IMR-90 (cell line): ENCODE measurements around the gene NT5DC3. TPM values are rescaled to one million over a fixed set of nuclear protein-coding genes. Genes with fewer than 3 reads are reported as not detected.

ENCODE experiments used
- ATAC-seq: fragments of 200-7000 bp; cut with Tn5 transposase; 2 replicates; pipeline ENCODE4 v1.9.1; 2020; ENCODE audit warnings: low read depth, mild to moderate bottlenecking, moderate library complexity
- BruUV-seq: library from RNA; stranded (reverse); fragments of 400-500 nt; replicated peaks from 2 replicates; lab custom pipeline; 2021; lab: Mats Ljungman, UMichigan
- CTCF ChIA-PET: fragments of 300-600 bp; formaldehyde crosslinking; extraction: SDS; loops from one replicate; lab custom pipeline; 2021; ENCODE audit warnings: antibody characterized with exemption; lab: Yijun Ruan, JAX
- POLR2A ChIA-PET: fragments of 300-600 bp; sonication (Branson Sonifier 250); formaldehyde crosslinking; loops from one replicate; lab custom pipeline; 2022; ENCODE audit warnings: antibody characterized with exemption; ENCODE audit not compliant: unreplicated experiment; lab: Charles Lee
- DNase-seq: peaks from one replicate; pipeline ENCODE4 v3.0.0; 2013
- H2AFZ ChIP-seq: replicated peaks from 2 replicates; pipeline ENCODE3; 2013; ENCODE audit warnings: low read length, mild to moderate bottlenecking; ENCODE audit not compliant: poor library complexity
- H2AK5ac ChIP-seq: 2 replicates; pipeline ENCODE4 v1.6.1; 2013; ENCODE audit warnings: low read depth, low read length, inconsistent platforms
- H2AK9ac ChIP-seq: replicated peaks from 2 replicates; pipeline ENCODE3; 2013; ENCODE audit warnings: mild to moderate bottlenecking, low read depth, low read length, moderate library complexity; ENCODE audit not compliant: poor library complexity
- H2BK120ac ChIP-seq: 2 replicates; pipeline ENCODE4 v1.6.1; 2013; ENCODE audit warnings: low read depth, low read length, inconsistent platforms
- H2BK15ac ChIP-seq: 3 replicates; pipeline ENCODE4 v1.6.1; 2013; ENCODE audit warnings: low read depth, low read length, inconsistent platforms
- H2BK20ac ChIP-seq: 2 replicates; pipeline ENCODE4 v1.6.1; 2013; ENCODE audit warnings: low read depth, mild to moderate bottlenecking, inconsistent platforms, low read length, moderate library complexity
- H2BK5ac ChIP-seq: 2 replicates; pipeline ENCODE4 v1.6.1; 2013; ENCODE audit warnings: mild to moderate bottlenecking, low read depth, low read length, inconsistent platforms; ENCODE audit not compliant: poor library complexity, severe bottlenecking
- H3K14ac ChIP-seq: replicated peaks from 2 replicates; pipeline ENCODE4 v1.6.1; 2013; ENCODE audit warnings: low read depth, low read length, inconsistent platforms
- H3K18ac ChIP-seq: 2 replicates; pipeline ENCODE4 v1.6.1; 2013; ENCODE audit warnings: low read depth, low read length, control low read depth
- H3K23ac ChIP-seq: 2 replicates; pipeline ENCODE4 v1.6.1; 2013; ENCODE audit warnings: low read depth, low read length, inconsistent platforms
- H3K27ac ChIP-seq: 2 replicates; pipeline ENCODE4 v1.5.1; 2013; ENCODE audit warnings: mild to moderate bottlenecking, control low read depth, low read length; ENCODE audit not compliant: insufficient read depth
- H3K27me3 ChIP-seq: 2 replicates; pipeline ENCODE4 v1.6.1; 2013; ENCODE audit warnings: low read length; ENCODE audit not compliant: control insufficient read depth, insufficient read depth
- H3K36me3 ChIP-seq: 2 replicates; pipeline ENCODE4 v1.6.1; 2013; ENCODE audit warnings: low read length, mixed read lengths; ENCODE audit not compliant: control insufficient read depth, insufficient read depth
- H3K4ac ChIP-seq: 2 replicates; pipeline ENCODE4 v1.6.1; 2013; ENCODE audit warnings: low read depth, low read length, inconsistent platforms
- H3K4me1 ChIP-seq: 2 replicates; pipeline ENCODE4 v1.6.1; 2013; ENCODE audit warnings: low read length, mixed read lengths; ENCODE audit not compliant: control insufficient read depth, insufficient read depth
- H3K4me2 ChIP-seq: 2 replicates; pipeline ENCODE4 v1.6.1; 2013; ENCODE audit warnings: low read depth, mild to moderate bottlenecking, control low read depth, low read length, moderate library complexity
- H3K4me3 ChIP-seq: 2 replicates; pipeline ENCODE4 v1.5.1; 2013; ENCODE audit warnings: low read depth, mild to moderate bottlenecking, control low read depth, low read length, moderate library complexity; ENCODE audit not compliant: insufficient read depth
- H3K56ac ChIP-seq: 2 replicates; pipeline ENCODE4 v1.6.1; 2013; ENCODE audit warnings: low read length, inconsistent platforms; ENCODE audit not compliant: insufficient read depth; ENCODE audit errors: extremely low read depth
- H3K79me1 ChIP-seq, 2 experiments: 2 replicates each; pipeline ENCODE4 v1.6.1; 2013; ENCODE audit warnings: low read length in 2 of 2, inconsistent platforms in 1 of 2, low read depth in 1 of 2
- H3K9ac ChIP-seq: 2 replicates; pipeline ENCODE4 v1.6.1; 2013; ENCODE audit warnings: low read depth, low read length, control low read depth
- H3K9me1 ChIP-seq: 2 replicates; pipeline ENCODE4 v1.6.1; 2013; ENCODE audit warnings: low read length, inconsistent platforms; ENCODE audit not compliant: insufficient read depth
- H3K9me3 ChIP-seq: 2 replicates; pipeline ENCODE4 v1.6.1; 2013; ENCODE audit warnings: low read length; ENCODE audit not compliant: control insufficient read depth, insufficient read depth
- H4K20me1 ChIP-seq: 2 replicates; pipeline ENCODE4 v1.6.1; 2013; ENCODE audit warnings: low read length, inconsistent platforms; ENCODE audit not compliant: insufficient read depth
- H4K5ac ChIP-seq: 2 replicates; pipeline ENCODE4 v1.6.1; 2013; ENCODE audit warnings: mild to moderate bottlenecking, low read depth, low read length, control low read depth
- H4K8ac ChIP-seq, 2 experiments: 2 replicates each; pipeline ENCODE4 v1.6.1; 2013; ENCODE audit warnings: low read depth in 2 of 2, low read length in 2 of 2, control low read depth in 1 of 2, inconsistent platforms in 1 of 2
- H4K91ac ChIP-seq: 2 replicates; pipeline ENCODE4 v1.6.1; 2013; ENCODE audit warnings: low read depth, low read length, inconsistent platforms; ENCODE audit not compliant: insufficient read depth
- BHLHE40 ChIP-seq: fragments of 150-350 bp; IDR thresholded peaks from 2 replicates; pipeline ENCODE4 v1.6.1; 2016; ENCODE audit warnings: mild to moderate bottlenecking, low read depth, low read length
- CEBPB ChIP-seq: IDR thresholded peaks from 2 replicates; pipeline ENCODE4 v1.6.1; 2012; ENCODE audit warnings: low read depth, low read length, improper control_type of control experiment
- CHD1 ChIP-seq: IDR thresholded peaks from 2 replicates; pipeline ENCODE4 v1.6.1; 2012; ENCODE audit warnings: low read depth, low read length, improper control_type of control experiment
- FOS ChIP-seq: fragments of 150-350 bp; IDR thresholded peaks from 2 replicates; pipeline ENCODE4 v1.6.1; 2016; ENCODE audit warnings: low read depth, low read length
- MAFK ChIP-seq: IDR thresholded peaks from 2 replicates; pipeline ENCODE4 v1.6.1; 2012; ENCODE audit warnings: low read depth, low read length, improper control_type of control experiment
- MAZ ChIP-seq: IDR thresholded peaks from 2 replicates; pipeline ENCODE4 v1.6.1; 2012; ENCODE audit warnings: low read depth, mild to moderate bottlenecking, low read length, improper control_type of control experiment, moderate library complexity, borderline replicate concordance
- MXI1 ChIP-seq: IDR thresholded peaks from 2 replicates; pipeline ENCODE4 v1.6.1; 2012; ENCODE audit warnings: low read depth, mild to moderate bottlenecking, low read length, moderate library complexity, borderline replicate concordance
- NFE2L2 ChIP-seq: fragments of 150-350 bp; IDR thresholded peaks from 2 replicates; pipeline ENCODE4 v1.6.1; 2016; ENCODE audit warnings: low read depth, mild to moderate bottlenecking, low read length
- POLR2A ChIP-seq: IDR thresholded peaks from 2 replicates; pipeline ENCODE4 v1.6.1; 2012; ENCODE audit warnings: mild to moderate bottlenecking, low read depth, low read length
- RAD21 ChIP-seq: IDR thresholded peaks from 2 replicates; pipeline ENCODE4 v1.6.1; 2012; ENCODE audit warnings: low read length, improper control_type of control experiment
- RCOR1 ChIP-seq: IDR thresholded peaks from 2 replicates; pipeline ENCODE4 v1.6.1; 2012; ENCODE audit warnings: mild to moderate bottlenecking, low read length, improper control_type of control experiment; ENCODE audit not compliant: insufficient replicate concordance
- RFX5 ChIP-seq: IDR thresholded peaks from 2 replicates; pipeline ENCODE4 v1.8.0; 2012; ENCODE audit warnings: low read depth, mild to moderate bottlenecking, low read length, moderate library complexity
- SMC3 ChIP-seq: fragments of 150-350 bp; IDR thresholded peaks from 2 replicates; pipeline ENCODE4 v1.6.1; 2016; ENCODE audit warnings: low read depth, mild to moderate bottlenecking, antibody characterized with exemption, low read length, moderate library complexity
- WGBS, 2 experiments: methylation state at CpG; one replicate each; pipeline versions ENCODE4 v1.1.5 to v1.1.7; 2013; ENCODE audit warnings: missing lambda C conversion rate in 2 of 2; ENCODE audit not compliant: insufficient read length in 1 of 2; ENCODE audit errors: extremely low coverage in 2 of 2; 5-methylcytosine and 5-hydroxymethylcytosine counted together
- dilution Hi-C: fragments of 300-500 bp; cut with HindIII; formaldehyde crosslinking; loops from one replicate; pipeline ENCODE4 v1.14.3; 2018; ENCODE audit warnings: low sequenced_read_pairs; ENCODE audit not compliant: unreplicated experiment
- in situ Hi-C: fragments of 300-500 bp; cut with MboI; formaldehyde crosslinking; loops from 3 replicates; pipeline ENCODE4 v1.14.3; 2019; ENCODE audit warnings: low sequenced_read_pairs, inconsistent platforms, mixed read lengths
- intact Hi-C: fragments of 100-400 bp; cut with micrococcal nuclease; formaldehyde crosslinking; loops from 2 replicates; pipeline ENCODE4 v1.10.0; 2022
- polyA plus RNA-seq, 3 experiments: library from polyadenylated mRNA; depleted of rRNA; stranded (reverse); fragments of >200 nt; gene quantifications; 2 replicates each; pipeline ENCODE4 v1.2.3, GENCODE V29; 2012; ENCODE audit warnings: low replicate concordance in 1 of 3
- total RNA-seq: library from RNA; depleted of rRNA; stranded (reverse); fragments of >200 nt; gene quantifications from 2 replicates; pipeline ENCODE4 v1.2.3, GENCODE V29; 2012
- TF ChIP-seq, protein P1 (sequence below): conservative IDR thresholded peaks from 2 replicates; pipeline ENCODE4 v1.5.1; 2012; ENCODE audit warnings: mild to moderate bottlenecking, low read depth, low read length, improper control_type of control experiment
- TF ChIP-seq, protein P2 (sequence below): fragments of 150-350 bp; IDR thresholded peaks from 2 replicates; pipeline ENCODE4 v1.6.1; 2016; ENCODE audit warnings: low read depth, mild to moderate bottlenecking, low read length, moderate library complexity, borderline replicate concordance
- TF ChIP-seq, protein P3 (sequence below): fragments of 150-350 bp; IDR thresholded peaks from 2 replicates; pipeline ENCODE4 v1.6.1; 2017; ENCODE audit warnings: mild to moderate bottlenecking, antibody characterized with exemption, low read length, low read depth

The NT5DC3 gene
- total and polyA plus RNA-seq, 2 of the 4 experiments (the other 2 are of a cell fraction): 7.3 to 17.6 TPM

DNA sequence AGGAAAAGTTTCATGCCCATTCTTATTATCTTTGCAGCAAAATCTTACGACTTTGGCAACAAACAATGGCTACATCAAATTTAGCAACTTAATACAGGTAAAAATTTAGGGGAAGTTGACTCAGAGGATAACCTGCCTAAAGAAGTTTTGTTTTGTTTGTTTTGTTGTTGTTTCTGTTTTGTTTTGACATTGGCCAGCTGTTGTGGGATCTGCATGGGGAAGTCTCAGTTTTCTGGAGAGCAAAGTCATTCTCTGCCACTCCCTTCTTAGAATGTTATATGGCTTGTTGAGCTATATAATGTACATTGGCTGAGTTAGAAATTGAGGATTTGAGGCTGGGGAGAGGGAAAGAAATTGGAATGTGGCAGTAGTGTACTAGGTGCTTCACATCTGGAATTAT lies 109.5 kb downstream of the NT5DC3 start:
- no peak overlapping the region for H2BK120ac ChIP-seq
- in situ Hi-C loops (no loop called here), intact Hi-C loops (no loop called here), dilution Hi-C loops (no loop called here)
- H2AK5ac ChIP-seq: no peak overlapping the region
- no peaks in the 10 kb centered on the region for H3K4me1 ChIP-seq
- no peak overlapping the region for H2AFZ ChIP-seq
- no peak overlapping the region for H2BK20ac ChIP-seq
- no peak overlapping the region for H2AK9ac ChIP-seq
- ATAC-seq (no peak), DNase-seq (no peak)
- H2BK15ac ChIP-seq: no peak overlapping the region
- no peak overlapping the region for H3K4me2 ChIP-seq
- no peak overlapping the region for H3K4me3 ChIP-seq
- WGBS, 2 experiments: no CpG with 5 or more reads among the region's 1 CpG
- no peak overlapping the region for H2BK5ac ChIP-seq
- no peaks in the 10 kb centered on the region for H3K79me1 ChIP-seq
- H3K27me3 ChIP-seq: peaks cover 1% of the 10 kb centered on the region
- H4K20me1 ChIP-seq: no peaks in the 10 kb centered on the region
- no peak overlapping the region for H3K23ac ChIP-seq
- no peak overlapping the region for H3K9ac ChIP-seq
- TF ChIP-seq, protein P1, sequence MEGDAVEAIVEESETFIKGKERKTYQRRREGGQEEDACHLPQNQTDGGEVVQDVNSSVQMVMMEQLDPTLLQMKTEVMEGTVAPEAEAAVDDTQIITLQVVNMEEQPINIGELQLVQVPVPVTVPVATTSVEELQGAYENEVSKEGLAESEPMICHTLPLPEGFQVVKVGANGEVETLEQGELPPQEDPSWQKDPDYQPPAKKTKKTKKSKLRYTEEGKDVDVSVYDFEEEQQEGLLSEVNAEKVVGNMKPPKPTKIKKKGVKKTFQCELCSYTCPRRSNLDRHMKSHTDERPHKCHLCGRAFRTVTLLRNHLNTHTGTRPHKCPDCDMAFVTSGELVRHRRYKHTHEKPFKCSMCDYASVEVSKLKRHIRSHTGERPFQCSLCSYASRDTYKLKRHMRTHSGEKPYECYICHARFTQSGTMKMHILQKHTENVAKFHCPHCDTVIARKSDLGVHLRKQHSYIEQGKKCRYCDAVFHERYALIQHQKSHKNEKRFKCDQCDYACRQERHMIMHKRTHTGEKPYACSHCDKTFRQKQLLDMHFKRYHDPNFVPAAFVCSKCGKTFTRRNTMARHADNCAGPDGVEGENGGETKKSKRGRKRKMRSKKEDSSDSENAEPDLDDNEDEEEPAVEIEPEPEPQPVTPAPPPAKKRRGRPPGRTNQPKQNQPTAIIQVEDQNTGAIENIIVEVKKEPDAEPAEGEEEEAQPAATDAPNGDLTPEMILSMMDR: no peak
- TF ChIP-seq CHD1 (no peak), NFE2L2 (no peak), SMC3 (no peak), RAD21 (no peak), MAZ (no peak), RCOR1 (no peak), RFX5 (no peak), FOS (no peak), MAFK (no peak), POLR2A (no peak), CEBPB (no peak), BHLHE40 (no peak), MXI1 (no peak)
- TF ChIP-seq, protein P2, sequence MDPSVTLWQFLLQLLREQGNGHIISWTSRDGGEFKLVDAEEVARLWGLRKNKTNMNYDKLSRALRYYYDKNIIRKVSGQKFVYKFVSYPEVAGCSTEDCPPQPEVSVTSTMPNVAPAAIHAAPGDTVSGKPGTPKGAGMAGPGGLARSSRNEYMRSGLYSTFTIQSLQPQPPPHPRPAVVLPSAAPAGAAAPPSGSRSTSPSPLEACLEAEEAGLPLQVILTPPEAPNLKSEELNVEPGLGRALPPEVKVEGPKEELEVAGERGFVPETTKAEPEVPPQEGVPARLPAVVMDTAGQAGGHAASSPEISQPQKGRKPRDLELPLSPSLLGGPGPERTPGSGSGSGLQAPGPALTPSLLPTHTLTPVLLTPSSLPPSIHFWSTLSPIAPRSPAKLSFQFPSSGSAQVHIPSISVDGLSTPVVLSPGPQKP: no peak
- TF ChIP-seq, protein P3, sequence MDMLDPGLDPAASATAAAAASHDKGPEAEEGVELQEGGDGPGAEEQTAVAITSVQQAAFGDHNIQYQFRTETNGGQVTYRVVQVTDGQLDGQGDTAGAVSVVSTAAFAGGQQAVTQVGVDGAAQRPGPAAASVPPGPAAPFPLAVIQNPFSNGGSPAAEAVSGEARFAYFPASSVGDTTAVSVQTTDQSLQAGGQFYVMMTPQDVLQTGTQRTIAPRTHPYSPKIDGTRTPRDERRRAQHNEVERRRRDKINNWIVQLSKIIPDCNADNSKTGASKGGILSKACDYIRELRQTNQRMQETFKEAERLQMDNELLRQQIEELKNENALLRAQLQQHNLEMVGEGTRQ: no peak
- H4K5ac ChIP-seq: no peak overlapping the region
- H3K56ac ChIP-seq: no peak overlapping the region
- H3K4ac ChIP-seq: no peak overlapping the region
- ChIA-PET CTCF (no interaction called here), POLR2A (no interaction called here)
- H3K27ac ChIP-seq: no peak overlapping the region
- no peaks in the 10 kb centered on the region for H3K36me3 ChIP-seq
- H4K8ac ChIP-seq: no peak overlapping the region
- no peaks in the 10 kb centered on the region; the same call in 1 of the 2 replicates for H3K9me1 ChIP-seq
- H3K14ac ChIP-seq: no peak overlapping the region
- no peak overlapping the region for H3K18ac ChIP-seq
- BruUV-seq: no TSS peak
- H4K91ac ChIP-seq: no peak overlapping the region
- no peaks in the 10 kb centered on the region; the same call in 1 of the 2 replicates for H3K9me3 ChIP-seq
